ENCODE data around the gene TFAP2D.

- no peak for TF ChIP-seq PATZ1 (CRISPR knock-in tag; IDR thresholded peaks at IDR 0.05; ENCODE audit: borderline replicate concordance)
- TF ChIP-seq CSDC2 (CRISPR knock-in tag; IDR thresholded peaks at IDR 0.05) = no peak
- no peak for TF ChIP-seq ZC3H10 (CRISPR knock-in tag; IDR thresholded peaks at IDR 0.05)
- no peak for TF ChIP-seq OSR1 (CRISPR knock-in tag; IDR thresholded peaks at IDR 0.05)
- no peak for TF ChIP-seq ZFP3 (CRISPR knock-in tag; IDR thresholded peaks at IDR 0.05)
- TF ChIP-seq ZFP30 (CRISPR knock-in tag; IDR thresholded peaks at IDR 0.05) = no peak
- no peak for TF ChIP-seq PPARA (CRISPR knock-in tag; IDR thresholded peaks at IDR 0.05; ENCODE audit: borderline replicate concordance)
- TF ChIP-seq ARNTL (CRISPR knock-in tag; IDR thresholded peaks at IDR 0.05; ENCODE audit: borderline replicate concordance, low read depth) = no peak
- TF ChIP-seq ESRRG (CRISPR knock-in tag; IDR thresholded peaks at IDR 0.05) = no peak
Measured at GRCh38 chr6:50724381-50725124, 11.2 kb downstream of the TFAP2D start.

Measured in SK-N-SH treated with all-trans-retinoic acid at 6 μM for 48 hours (cell line).